WI38 (cell line): Measurements from ENCODE around the gene SRSF10.
"Not testable (repeated sequence)": the region's sequence is repeated elsewhere in the genome, so short reads cannot be mapped to it uniquely, and the experiment has no call there.

Experiments
- H3K4me3 ChIP-seq: 2 replicates; pipeline ENCODE4 v1.5.1; 2011; ENCODE audit warnings: low read depth, mild to moderate bottlenecking, control low read depth, low read length
- TF ChIP-seq, protein P1 (sequence below): IDR thresholded peaks from 2 replicates; pipeline ENCODE4 v1.5.1; 2012; ENCODE audit warnings: low read depth, mild to moderate bottlenecking, control low read depth, low read length

SRSF10 gene

GRCh38 chr1:24018611-24019580 is 38.8 kb upstream of the SRSF10 start:
- H3K4me3 ChIP-seq = no peak overlapping the region
- TF ChIP-seq, protein P1, sequence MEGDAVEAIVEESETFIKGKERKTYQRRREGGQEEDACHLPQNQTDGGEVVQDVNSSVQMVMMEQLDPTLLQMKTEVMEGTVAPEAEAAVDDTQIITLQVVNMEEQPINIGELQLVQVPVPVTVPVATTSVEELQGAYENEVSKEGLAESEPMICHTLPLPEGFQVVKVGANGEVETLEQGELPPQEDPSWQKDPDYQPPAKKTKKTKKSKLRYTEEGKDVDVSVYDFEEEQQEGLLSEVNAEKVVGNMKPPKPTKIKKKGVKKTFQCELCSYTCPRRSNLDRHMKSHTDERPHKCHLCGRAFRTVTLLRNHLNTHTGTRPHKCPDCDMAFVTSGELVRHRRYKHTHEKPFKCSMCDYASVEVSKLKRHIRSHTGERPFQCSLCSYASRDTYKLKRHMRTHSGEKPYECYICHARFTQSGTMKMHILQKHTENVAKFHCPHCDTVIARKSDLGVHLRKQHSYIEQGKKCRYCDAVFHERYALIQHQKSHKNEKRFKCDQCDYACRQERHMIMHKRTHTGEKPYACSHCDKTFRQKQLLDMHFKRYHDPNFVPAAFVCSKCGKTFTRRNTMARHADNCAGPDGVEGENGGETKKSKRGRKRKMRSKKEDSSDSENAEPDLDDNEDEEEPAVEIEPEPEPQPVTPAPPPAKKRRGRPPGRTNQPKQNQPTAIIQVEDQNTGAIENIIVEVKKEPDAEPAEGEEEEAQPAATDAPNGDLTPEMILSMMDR = no peak

DNA sequence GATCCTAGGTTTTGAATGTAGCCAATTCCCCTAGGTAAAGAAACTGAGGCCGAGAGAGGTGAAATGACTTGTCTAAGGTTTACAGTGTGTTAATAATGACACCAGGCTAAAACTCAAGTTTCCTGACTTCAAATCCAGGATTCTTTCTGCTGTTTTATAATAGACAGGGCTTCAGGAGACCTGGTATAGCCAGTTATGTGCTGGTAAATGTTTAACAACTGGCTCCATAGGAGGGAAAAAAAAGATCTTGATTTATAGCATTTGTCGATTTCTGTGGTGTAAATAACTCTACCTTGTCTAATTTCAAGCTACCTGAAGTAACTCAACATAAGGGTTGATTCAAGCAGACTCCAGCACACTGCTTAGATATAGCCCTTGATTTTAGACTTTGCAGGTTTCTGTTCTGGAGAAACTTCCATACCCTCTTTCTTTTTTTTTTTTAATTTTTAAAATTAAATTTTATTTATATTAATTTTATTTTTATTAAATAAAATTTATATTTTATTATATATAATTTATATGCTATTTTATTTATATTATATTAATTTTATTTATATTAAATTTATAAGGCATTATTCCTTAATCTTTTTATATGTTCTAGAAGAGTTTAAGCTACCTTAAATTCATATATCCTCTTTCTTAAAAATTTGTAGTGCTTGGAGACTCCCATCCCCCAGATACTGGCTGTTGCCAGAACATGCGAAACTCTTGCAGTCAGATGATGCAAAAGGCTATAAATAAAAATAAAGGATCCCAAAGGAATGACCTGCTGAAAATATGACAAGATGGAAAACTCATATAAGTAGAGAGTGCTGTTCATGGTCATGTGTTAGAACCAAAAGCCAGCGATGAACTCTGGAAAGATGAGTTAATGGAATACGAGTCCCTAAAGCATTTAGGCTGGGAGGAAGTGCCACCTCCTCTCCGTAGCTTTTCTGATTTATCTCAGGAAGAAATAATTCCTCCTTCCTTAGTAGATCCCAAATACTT is 35.4 kb upstream of the SRSF10 start:
- no peak overlapping the region for H3K4me3 ChIP-seq
- TF ChIP-seq, protein P1 = no peak

GRCh38 chr1:24012878-24013277 is 32.8 kb upstream of the SRSF10 start:
- not testable (repeated sequence) for H3K4me3 ChIP-seq

- H3K4me3 ChIP-seq = no peak overlapping the region
- TF ChIP-seq, protein P1 = no peak
Measured at GRCh38 chr1:24010650-24011049, 30.5 kb upstream of the SRSF10 start.

DNA sequence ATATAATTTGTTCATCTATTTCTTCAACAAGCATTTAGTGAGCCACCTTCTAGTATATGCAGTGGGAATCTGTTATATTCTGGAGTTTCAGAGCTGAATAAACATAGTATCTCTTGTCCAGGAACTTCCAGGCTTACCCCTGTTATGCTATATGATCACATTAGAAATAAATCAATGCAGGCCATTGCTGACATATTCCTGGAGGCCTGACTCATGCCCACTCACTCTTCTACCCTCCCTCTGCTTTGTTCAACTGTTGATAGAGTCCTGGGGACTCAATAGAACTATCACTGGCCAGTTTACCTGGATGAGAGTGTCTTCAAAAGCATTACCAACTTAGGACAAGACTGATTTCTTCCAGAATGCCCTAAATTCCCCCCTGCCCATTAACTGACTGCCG is 29.3 kb upstream of the SRSF10 start:
- no peak overlapping the region for H3K4me3 ChIP-seq
- TF ChIP-seq, protein P1 = no peak

DNA sequence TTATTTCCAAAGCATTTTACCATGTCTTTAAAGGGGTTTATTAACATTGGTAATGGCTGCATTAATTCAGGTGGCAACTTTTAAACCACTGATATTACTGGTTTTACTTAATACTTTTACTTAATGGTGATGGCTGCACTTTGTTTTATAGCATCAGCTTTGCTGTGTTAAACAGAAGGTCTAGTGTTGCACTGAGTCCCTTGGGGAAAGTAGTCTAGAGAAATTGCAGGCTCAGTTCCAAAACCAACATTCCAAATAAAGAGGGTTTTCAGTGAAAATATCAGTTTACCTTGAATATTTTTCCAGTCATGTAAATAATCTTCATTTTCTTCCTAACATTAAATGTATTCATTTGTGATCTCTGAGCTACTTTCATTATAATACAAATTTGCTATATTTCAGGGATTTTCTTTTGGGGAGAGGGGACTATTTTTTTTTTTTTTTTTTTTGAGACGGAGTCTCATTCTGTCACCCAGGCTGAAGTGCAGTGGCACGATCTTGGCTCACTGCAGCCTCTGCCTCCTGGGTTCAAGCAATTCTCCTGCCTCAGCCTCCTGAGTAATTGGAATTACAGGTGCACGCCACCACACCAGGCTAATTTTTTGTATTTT is 28.6 kb upstream of the SRSF10 start:
- not testable (repeated sequence) for H3K4me3 ChIP-seq

DNA sequence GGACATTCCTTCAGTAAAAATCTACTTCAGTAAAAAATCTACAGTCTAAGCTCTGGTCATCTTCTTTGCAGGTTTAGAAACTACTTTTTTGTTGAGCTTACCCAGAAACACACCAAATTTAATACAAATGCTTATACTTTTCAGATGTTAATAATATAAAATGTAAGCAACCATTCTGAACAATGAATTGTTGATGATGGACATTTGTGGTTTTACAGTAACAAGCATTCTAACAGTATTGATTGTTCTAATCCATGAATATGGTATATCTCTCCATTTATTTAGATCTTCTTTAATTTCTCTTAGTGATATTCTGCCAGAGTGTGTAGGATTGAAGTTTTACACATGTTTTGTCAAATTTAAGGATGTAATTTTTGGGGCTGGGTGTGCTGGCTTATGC is 27.0 kb upstream of the SRSF10 start:
- TF ChIP-seq, protein P1 = no peak
- no peak overlapping the region for H3K4me3 ChIP-seq
